GM12875 (cell line): ENCODE measurements around the gene ESAM.

ENCODE experiments used
- H3K4me3 ChIP-seq: one replicate; pipeline ENCODE4 v1.5.1; 2011; ENCODE audit warnings: low read depth, low read length, control low read depth
- CTCF ChIP-seq: IDR thresholded peaks from 2 replicates; pipeline ENCODE4 v1.5.1; 2011; ENCODE audit warnings: low read depth, mild to moderate bottlenecking, control low read depth, inconsistent platforms, low read length, moderate library complexity, borderline replicate concordance; ENCODE audit not compliant: insufficient read depth

Gene ESAM

GRCh38 chr11:124717786-124718651 lies 44.1 kb downstream of the ESAM start:
- no peak for TF ChIP-seq CTCF
- no peak overlapping the region for H3K4me3 ChIP-seq

GRCh38 chr11:124717421-124717785 lies 44.7 kb downstream of the ESAM start:
- H3K4me3 ChIP-seq, result no peak overlapping the region
- TF ChIP-seq CTCF, result no peak

- no peak overlapping the region for H3K4me3 ChIP-seq
These were observed 45.5 kb downstream of the ESAM start for GRCh38 chr11:124716591-124716990.

GRCh38 chr11:124712392-124712791 lies 49.7 kb downstream of the ESAM start:
- H3K4me3 ChIP-seq, result no peak overlapping the region
- TF ChIP-seq CTCF, result no peak

More at GRCh38 chr11:124716591-124716990, 45.5 kb downstream of the ESAM start:
- TF ChIP-seq CTCF, result no peak

GRCh38 chr11:124707829-124708228 lies 54.3 kb downstream of the ESAM start:
- TF ChIP-seq CTCF, result no peak

More at GRCh38 chr11:124707829-124708228, 54.3 kb downstream of the ESAM start:
- no peak overlapping the region for H3K4me3 ChIP-seq
